Muscle layer of colon (tissue), 2 donors: ENCODE results near the gene CKS1B.
A peak's percentile ranks its signal among the peaks of the same experiment; 100 is the strongest.

Source experiments
- H3K27ac ChIP-seq: one replicate; pipeline ENCODE4 v1.7.0; 2013; ENCODE audit warnings: low read depth, mild to moderate bottlenecking, low read length, moderate library complexity
- H3K27me3 ChIP-seq, 2 donors: one replicate each; pipeline ENCODE4 v1.7.0; 2013; ENCODE audit warnings: low read length in 2 of 2, mild to moderate bottlenecking in 2 of 2; ENCODE audit not compliant: insufficient read depth in 2 of 2, control insufficient read depth in 1 of 2
- H3K36me3 ChIP-seq: one replicate; pipeline ENCODE4 v1.7.0; 2013; ENCODE audit warnings: mild to moderate bottlenecking, low read length; ENCODE audit not compliant: insufficient read depth
- H3K4me1 ChIP-seq: one replicate; pipeline ENCODE4 v1.7.0; 2013; ENCODE audit warnings: mild to moderate bottlenecking, low read length; ENCODE audit not compliant: insufficient read depth
- H3K4me3 ChIP-seq, 2 donors: one replicate each; pipeline ENCODE4 v1.7.0; 2013; ENCODE audit warnings: low read length in 2 of 2, low read depth in 1 of 2, mild to moderate bottlenecking in 1 of 2, moderate library complexity in 1 of 2
- H3K9ac ChIP-seq: one replicate; pipeline ENCODE4 v1.7.0; 2013; ENCODE audit warnings: low read length
- H3K9me3 ChIP-seq: one replicate; pipeline ENCODE4 v1.7.0; 2013; ENCODE audit warnings: mild to moderate bottlenecking, low read length
- donor health status: abdominal sarcoma.
- donor health status: Adenocarcinoma of cecum.

The CKS1B gene

GRCh38 chr1:155009221-155009711 lies 34.8 kb downstream of the CKS1B start:
- Histone ChIP-seq H3K27me3 (no peaks in the 10 kb centered on the region), H3K9me3 (no peaks in the 10 kb centered on the region), H3K4me3 (no peak overlapping the region), H3K4me1 (peaks cover 72% of the 10 kb centered on the region), H3K9ac (no peak overlapping the region), H3K36me3 (peaks cover 5% of the 10 kb centered on the region), H3K27ac (peak overlapping the region; percentile 97)

- Histone ChIP-seq H3K9ac (no peak overlapping the region), H3K27ac (no peak overlapping the region), H3K4me3 (no peak overlapping the region), H3K4me1 (peaks cover 67% of the 10 kb centered on the region), H3K36me3 (peaks cover 10% of the 10 kb centered on the region), H3K27me3 (no peaks in the 10 kb centered on the region), H3K9me3 (no peaks in the 10 kb centered on the region)
Observed at GRCh38 chr1:155009742-155010141, 35.3 kb downstream of the CKS1B start.

- Histone ChIP-seq H3K4me3 (no peak overlapping the region), H3K9ac (no peak overlapping the region), H3K27ac (no peak overlapping the region), H3K4me1 (peaks cover 61% of the 10 kb centered on the region), H3K36me3 (peaks cover 16% of the 10 kb centered on the region), H3K27me3 (no peaks in the 10 kb centered on the region), H3K9me3 (no peaks in the 10 kb centered on the region)
Observed at GRCh38 chr1:155010211-155010918, 35.9 kb downstream of the CKS1B start.

- peak overlapping the region; percentile 52 for H3K27ac ChIP-seq
- peaks cover 55% of the 10 kb centered on the region for H3K4me1 ChIP-seq
Observed at GRCh38 chr1:155011004-155011416, 36.5 kb downstream of the CKS1B start.

GRCh38 chr1:155011437-155012025 lies 37.0 kb downstream of the CKS1B start:
- Histone ChIP-seq H3K4me3 (no peak overlapping the region), H3K4me1 (peaks cover 51% of the 10 kb centered on the region)

More at GRCh38 chr1:155011004-155011416, 36.5 kb downstream of the CKS1B start:
- Histone ChIP-seq H3K36me3 (peaks cover 22% of the 10 kb centered on the region), H3K4me3 (no peak overlapping the region), H3K27me3 (no peaks in the 10 kb centered on the region), H3K9ac (no peak overlapping the region), H3K9me3 (no peaks in the 10 kb centered on the region)

GRCh38 chr1:155012026-155012546 lies 37.6 kb downstream of the CKS1B start:
- Histone ChIP-seq H3K36me3 (peaks cover 23% of the 10 kb centered on the region), H3K27ac (peak overlapping the region; percentile 57), H3K27me3 (no peaks in the 10 kb centered on the region), H3K9me3 (no peaks in the 10 kb centered on the region), H3K4me3 (no peak overlapping the region), H3K4me1 (peaks cover 51% of the 10 kb centered on the region), H3K9ac (no peak overlapping the region)

More at GRCh38 chr1:155011437-155012025, 37.0 kb downstream of the CKS1B start:
- H3K27me3 ChIP-seq = no peaks in the 10 kb centered on the region
- no peak overlapping the region for H3K9ac ChIP-seq
- peaks cover 23% of the 10 kb centered on the region for H3K36me3 ChIP-seq
- H3K9me3 ChIP-seq = no peaks in the 10 kb centered on the region
- peak overlapping the region; percentile 52 for H3K27ac ChIP-seq

- Histone ChIP-seq H3K4me3 (no peak overlapping the region), H3K9me3 (no peaks in the 10 kb centered on the region), H3K27me3 (no peaks in the 10 kb centered on the region)
Observed at GRCh38 chr1:155012776-155013602, 38.5 kb downstream of the CKS1B start.

GRCh38 chr1:155013632-155014031 lies 39.2 kb downstream of the CKS1B start:
- Histone ChIP-seq H3K36me3 (peaks cover 23% of the 10 kb centered on the region), H3K4me1 (peaks cover 42% of the 10 kb centered on the region), H3K9me3 (no peaks in the 10 kb centered on the region), H3K9ac (no peak overlapping the region), H3K27ac (no peak overlapping the region), H3K4me3 (no peak overlapping the region), H3K27me3 (no peaks in the 10 kb centered on the region)

More at GRCh38 chr1:155012776-155013602, 38.5 kb downstream of the CKS1B start:
- Histone ChIP-seq H3K9ac (no peak overlapping the region), H3K36me3 (peaks cover 23% of the 10 kb centered on the region), H3K27ac (peak overlapping the region; percentile 57), H3K4me1 (peaks cover 45% of the 10 kb centered on the region)

- H3K9me3 ChIP-seq = no peaks in the 10 kb centered on the region
- H3K36me3 ChIP-seq = peaks cover 23% of the 10 kb centered on the region
- H3K4me1 ChIP-seq = peaks cover 39% of the 10 kb centered on the region
- no peak overlapping the region for H3K4me3 ChIP-seq
- no peak overlapping the region for H3K27ac ChIP-seq
- H3K9ac ChIP-seq = no peak overlapping the region
- no peaks in the 10 kb centered on the region for H3K27me3 ChIP-seq
Observed at GRCh38 chr1:155014709-155015508, 40.4 kb downstream of the CKS1B start.

- H3K4me3 ChIP-seq = no peak overlapping the region
- H3K9ac ChIP-seq = no peak overlapping the region
- H3K36me3 ChIP-seq = peaks cover 23% of the 10 kb centered on the region
- no peak overlapping the region for H3K27ac ChIP-seq
- H3K4me1 ChIP-seq = peaks cover 36% of the 10 kb centered on the region
- H3K27me3 ChIP-seq = no peaks in the 10 kb centered on the region
- H3K9me3 ChIP-seq = no peaks in the 10 kb centered on the region
Observed at GRCh38 chr1:155015527-155016230, 41.2 kb downstream of the CKS1B start.
